Smooth muscle cell (in vitro differentiated cells): ENCODE data around the gene CCDC148. TPM values are rescaled to one million over a fixed set of nuclear protein-coding genes. Genes with fewer than 3 reads are reported as not detected.

Source experiments
- DNase-seq: peaks from one replicate; lab custom pipeline; 2025; ENCODE audit not compliant: unreplicated experiment; lab: John Stamatoyannopoulos, UW
- H2AFZ ChIP-seq: fragments of 200-600 bp; sonication (generic); 2 replicates; pipeline ENCODE4 v1.6.0; 2016; ENCODE audit warnings: antibody characterized with exemption, low read depth, mild to moderate bottlenecking
- H3F3A ChIP-seq: fragments of 200-600 bp; sonication (generic); 2 replicates; pipeline ENCODE4 v1.6.0; 2017; ENCODE audit warnings: antibody characterized with exemption, low read depth
- H3K27ac ChIP-seq: fragments of 200-600 bp; sonication (generic); 2 replicates; pipeline ENCODE4 v1.5.1; 2016; ENCODE audit warnings: low read depth, mild to moderate bottlenecking
- H3K27me3 ChIP-seq: fragments of 200-600 bp; sonication (generic); 2 replicates; pipeline ENCODE4 v1.6.1; 2016; ENCODE audit warnings: low read depth, mild to moderate bottlenecking
- H3K36me3 ChIP-seq: fragments of 200-600 bp; sonication (generic); 2 replicates; pipeline ENCODE4 v1.5.1; 2016; ENCODE audit warnings: low read depth
- H3K4me1 ChIP-seq: fragments of 200-600 bp; sonication (generic); 2 replicates; pipeline ENCODE4 v1.5.1; 2016; ENCODE audit warnings: low read depth
- H3K4me2 ChIP-seq: fragments of 200-600 bp; sonication (generic); 2 replicates; pipeline ENCODE4 v1.6.0; 2016; ENCODE audit warnings: mild to moderate bottlenecking
- H3K4me3 ChIP-seq: fragments of 200-600 bp; sonication (generic); 2 replicates; pipeline ENCODE4 v1.5.1; 2016; ENCODE audit warnings: mild to moderate bottlenecking
- H3K79me2 ChIP-seq: fragments of 200-600 bp; sonication (generic); 2 replicates; pipeline ENCODE4 v1.6.0; 2016; ENCODE audit warnings: low read depth, mild to moderate bottlenecking
- H3K9ac ChIP-seq: fragments of 200-600 bp; sonication (generic); 2 replicates; pipeline ENCODE4 v1.6.0; 2016; ENCODE audit warnings: low read depth
- H3K9me3 ChIP-seq: fragments of 200-600 bp; sonication (generic); replicated peaks from 2 replicates; pipeline ENCODE4 v1.5.1; 2016; ENCODE audit warnings: low read depth
- H4K20me1 ChIP-seq: fragments of 200-600 bp; sonication (generic); 2 replicates; pipeline ENCODE4 v1.6.0; 2016; ENCODE audit warnings: low read depth
- WGBS: methylation state at CpG from one replicate; pipeline ENCODE4 v1.1.7; 2016; ENCODE audit warnings: low lambda C conversion rate; 5-methylcytosine and 5-hydroxymethylcytosine counted together
- polyA plus RNA-seq: library from polyadenylated mRNA; unstranded; fragments of >200 nt; fragmentation: Nextera tagmentation; extraction: Ambion mirVana; gene quantifications from 2 replicates; pipeline ENCODE4 v1.2.1, GENCODE V29; 2016
- total RNA-seq: library from RNA; depleted of rRNA; stranded (reverse); fragments of >200 nt; gene quantifications from 2 replicates; pipeline ENCODE4 v1.2.3, GENCODE V29; 2014
- TF ChIP-seq, protein P1 (sequence below): fragments of 200-600 bp; sonication (generic); IDR thresholded peaks from 2 replicates; pipeline ENCODE4 v1.5.1; 2017; ENCODE audit warnings: borderline replicate concordance, mild to moderate bottlenecking, antibody characterized with exemption; ENCODE audit not compliant: insufficient read depth, poor library complexity, severe bottlenecking

Gene CCDC148
- total and polyA plus RNA-seq, 2 experiments from 2014 or later: 0.09 TPM; not detected in 1

DNA sequence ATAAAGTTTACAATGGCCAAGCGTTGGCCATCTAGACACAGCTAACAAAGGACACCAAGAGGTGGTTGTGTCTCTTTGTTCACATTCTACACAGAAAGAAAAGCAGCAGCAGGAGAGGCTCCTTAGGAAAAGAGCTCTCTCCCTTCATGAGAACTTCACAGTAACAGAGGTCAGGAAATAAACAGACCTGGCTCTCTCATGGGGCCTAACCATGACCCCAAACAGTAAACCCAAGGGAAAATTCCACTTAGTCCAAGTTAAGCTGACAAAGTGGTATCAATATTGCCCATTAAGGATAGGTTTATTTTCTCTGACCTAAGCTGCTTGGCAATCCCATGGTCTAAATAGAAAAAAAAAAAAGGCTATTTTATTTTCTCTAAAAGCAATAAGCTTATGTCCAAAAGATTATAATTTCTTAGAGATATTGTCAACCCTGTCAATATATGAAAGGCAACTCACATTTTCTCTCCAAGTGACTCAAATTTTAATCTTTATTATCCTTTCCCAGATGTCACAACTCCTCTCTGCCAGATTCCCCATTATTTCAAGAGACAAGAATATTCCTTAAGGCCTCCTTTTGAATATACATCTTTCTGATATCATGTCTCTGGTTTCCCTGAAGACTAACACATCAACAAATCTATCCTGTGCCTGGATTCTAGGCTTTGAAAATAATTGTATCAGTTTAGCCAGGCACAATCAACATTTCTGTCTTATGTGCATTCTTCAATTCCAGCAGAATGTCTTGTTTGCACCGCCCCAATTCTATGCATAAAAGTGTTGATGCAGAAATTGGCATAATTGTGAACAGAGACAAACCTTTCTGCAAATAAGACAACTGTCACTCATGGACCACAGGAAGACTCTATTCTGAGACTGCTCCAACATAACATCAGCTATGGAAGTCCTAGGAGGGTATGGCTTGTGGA lies 263.8 kb downstream of the CCDC148 start:
- TF ChIP-seq, protein P1, sequence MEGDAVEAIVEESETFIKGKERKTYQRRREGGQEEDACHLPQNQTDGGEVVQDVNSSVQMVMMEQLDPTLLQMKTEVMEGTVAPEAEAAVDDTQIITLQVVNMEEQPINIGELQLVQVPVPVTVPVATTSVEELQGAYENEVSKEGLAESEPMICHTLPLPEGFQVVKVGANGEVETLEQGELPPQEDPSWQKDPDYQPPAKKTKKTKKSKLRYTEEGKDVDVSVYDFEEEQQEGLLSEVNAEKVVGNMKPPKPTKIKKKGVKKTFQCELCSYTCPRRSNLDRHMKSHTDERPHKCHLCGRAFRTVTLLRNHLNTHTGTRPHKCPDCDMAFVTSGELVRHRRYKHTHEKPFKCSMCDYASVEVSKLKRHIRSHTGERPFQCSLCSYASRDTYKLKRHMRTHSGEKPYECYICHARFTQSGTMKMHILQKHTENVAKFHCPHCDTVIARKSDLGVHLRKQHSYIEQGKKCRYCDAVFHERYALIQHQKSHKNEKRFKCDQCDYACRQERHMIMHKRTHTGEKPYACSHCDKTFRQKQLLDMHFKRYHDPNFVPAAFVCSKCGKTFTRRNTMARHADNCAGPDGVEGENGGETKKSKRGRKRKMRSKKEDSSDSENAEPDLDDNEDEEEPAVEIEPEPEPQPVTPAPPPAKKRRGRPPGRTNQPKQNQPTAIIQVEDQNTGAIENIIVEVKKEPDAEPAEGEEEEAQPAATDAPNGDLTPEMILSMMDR: no peak
- H3K9me3 ChIP-seq: no peaks in the 10 kb centered on the region

DNA sequence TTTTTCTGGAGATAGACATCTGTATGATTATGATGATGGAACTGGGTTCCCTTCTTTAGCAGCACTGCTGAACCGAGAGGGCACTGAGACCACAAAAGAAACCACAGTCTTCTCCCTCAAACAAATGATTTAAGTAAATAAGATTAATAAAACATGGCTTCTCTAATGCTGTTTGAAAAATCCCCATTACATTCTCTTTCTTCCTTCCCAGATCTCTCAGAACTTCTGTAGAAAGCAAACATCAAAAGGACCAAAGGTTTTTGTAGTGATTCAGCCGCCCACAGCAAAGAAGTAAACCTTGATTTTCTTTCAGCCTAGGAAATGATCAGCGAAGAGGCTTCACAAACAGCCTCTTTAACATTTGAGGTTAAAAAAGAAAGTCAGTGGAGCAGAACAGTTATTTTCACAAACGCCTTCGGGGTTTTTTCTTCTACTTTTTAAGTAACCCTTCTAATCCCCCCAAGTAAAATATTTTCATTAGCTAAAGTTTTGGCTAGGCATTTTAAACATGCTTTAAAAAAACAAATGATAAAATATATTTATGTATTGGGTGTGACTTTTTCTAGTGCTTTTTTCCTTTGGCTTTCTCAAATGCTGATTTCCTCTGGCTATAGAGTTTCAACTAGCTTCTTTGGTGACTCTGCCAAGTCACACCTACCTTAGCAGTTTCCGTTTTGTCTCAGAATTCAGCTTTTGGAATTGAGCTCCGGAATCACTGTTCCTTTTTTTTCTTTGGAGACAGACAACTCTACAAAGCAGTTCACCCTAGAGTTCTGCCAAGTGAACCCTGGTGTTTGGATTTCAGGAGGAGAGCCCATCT lies 265.3 kb downstream of the CCDC148 start:
- peak overlapping the region; percentile 0 for H3K9ac ChIP-seq

More for the DNA sequence above, 263.8 kb downstream of the CCDC148 start:
- no peak overlapping the region for H3K27ac ChIP-seq
- H3K4me3 ChIP-seq: no peak overlapping the region
- no peaks in the 10 kb centered on the region for H3K36me3 ChIP-seq
- no peak for DNase-seq
- peak overlapping the region; percentile 24 for H3K4me2 ChIP-seq
- H2AFZ ChIP-seq: no peak overlapping the region
- no peaks in the 10 kb centered on the region for H4K20me1 ChIP-seq
- no peaks in the 10 kb centered on the region for H3F3A ChIP-seq
- WGBS: 100% methylated on average over 2 of the region's 2 CpGs
- no peaks in the 10 kb centered on the region for H3K27me3 ChIP-seq
- no peaks in the 10 kb centered on the region for H3K79me2 ChIP-seq
- peaks cover 21% of the 10 kb centered on the region for H3K4me1 ChIP-seq
- no peak overlapping the region for H3K9ac ChIP-seq

DNA sequence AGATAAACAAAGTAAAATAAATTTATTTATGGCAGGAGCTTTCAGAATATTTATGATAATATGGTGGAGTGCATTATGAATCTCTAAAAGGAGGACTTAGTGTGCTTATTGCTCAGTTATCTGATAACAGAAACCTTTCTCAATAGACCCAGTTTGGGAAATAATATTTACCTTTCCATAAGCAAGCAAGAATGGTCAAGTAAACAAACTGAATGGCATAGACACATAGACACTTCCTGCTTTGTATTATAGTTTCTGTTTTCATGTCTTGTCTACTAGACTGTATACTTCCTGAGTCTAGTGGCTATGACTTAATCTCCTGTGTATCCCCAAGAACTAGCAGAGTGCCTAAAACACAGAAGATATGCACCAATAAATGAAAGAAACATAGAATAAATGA lies 267.0 kb downstream of the CCDC148 start:
- no peaks in the 10 kb centered on the region for H3K36me3 ChIP-seq
- DNase-seq: no peak
- no peaks in the 10 kb centered on the region for H3K79me2 ChIP-seq
- H2AFZ ChIP-seq: no peak overlapping the region
- TF ChIP-seq, protein P1: no peak
- H3F3A ChIP-seq: no peaks in the 10 kb centered on the region
- no peak overlapping the region for H3K4me3 ChIP-seq
- H4K20me1 ChIP-seq: no peaks in the 10 kb centered on the region
- peaks cover 21% of the 10 kb centered on the region for H3K4me1 ChIP-seq
- H3K4me2 ChIP-seq: peak overlapping the region; percentile 29
- H3K27me3 ChIP-seq: no peaks in the 10 kb centered on the region
- H3K27ac ChIP-seq: no peak overlapping the region
- no peak overlapping the region for H3K9ac ChIP-seq
- no peaks in the 10 kb centered on the region for H3K9me3 ChIP-seq

More for the DNA sequence above, 265.3 kb downstream of the CCDC148 start:
- no peaks in the 10 kb centered on the region for H3K9me3 ChIP-seq
- H3K27me3 ChIP-seq: no peaks in the 10 kb centered on the region
- no peaks in the 10 kb centered on the region for H3K36me3 ChIP-seq
- H3K4me3 ChIP-seq: peak overlapping the region; percentile 14
- H3K79me2 ChIP-seq: no peaks in the 10 kb centered on the region
- no peaks in the 10 kb centered on the region for H4K20me1 ChIP-seq
- 23% methylated on average over 7 of the region's 7 CpGs for WGBS
- no peak for DNase-seq
- no peak overlapping the region for H2AFZ ChIP-seq
- H3K27ac ChIP-seq: peak overlapping the region; percentile 46
- H3F3A ChIP-seq: no peaks in the 10 kb centered on the region
- TF ChIP-seq, protein P1: no peak
- peaks cover 21% of the 10 kb centered on the region for H3K4me1 ChIP-seq
- peak overlapping the region; percentile 70 for H3K4me2 ChIP-seq
